ENCODE results near the gene PDCD2L. TPM values are rescaled to one million over a fixed set of nuclear protein-coding genes. Genes with fewer than 3 reads are reported as not detected.

The PDCD2L gene
- polyA plus RNA-seq, 1 donor from 2014 or later: 47.5 TPM

DNA sequence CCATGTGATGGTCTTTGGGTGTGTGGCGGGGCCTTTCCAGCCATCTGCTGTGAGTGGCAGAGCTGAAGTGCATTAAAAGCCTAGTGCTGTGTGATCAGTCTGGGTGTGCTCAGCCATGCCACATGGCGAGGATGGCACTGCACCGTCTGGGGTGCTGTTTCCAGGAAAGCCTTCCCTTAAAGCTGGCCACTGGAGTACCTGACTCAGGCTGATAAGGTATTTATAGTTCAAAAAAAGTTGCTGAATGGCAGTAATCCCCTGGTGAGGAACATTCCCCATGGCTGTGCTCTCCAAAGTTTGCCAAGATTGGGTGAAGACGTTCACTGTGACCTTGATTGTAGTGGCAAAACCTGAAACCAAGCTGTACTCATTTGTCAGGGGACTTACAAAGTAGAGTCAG is 33.2 kb upstream of the PDCD2L start (continued):
- TF ChIP-seq, protein P1, sequence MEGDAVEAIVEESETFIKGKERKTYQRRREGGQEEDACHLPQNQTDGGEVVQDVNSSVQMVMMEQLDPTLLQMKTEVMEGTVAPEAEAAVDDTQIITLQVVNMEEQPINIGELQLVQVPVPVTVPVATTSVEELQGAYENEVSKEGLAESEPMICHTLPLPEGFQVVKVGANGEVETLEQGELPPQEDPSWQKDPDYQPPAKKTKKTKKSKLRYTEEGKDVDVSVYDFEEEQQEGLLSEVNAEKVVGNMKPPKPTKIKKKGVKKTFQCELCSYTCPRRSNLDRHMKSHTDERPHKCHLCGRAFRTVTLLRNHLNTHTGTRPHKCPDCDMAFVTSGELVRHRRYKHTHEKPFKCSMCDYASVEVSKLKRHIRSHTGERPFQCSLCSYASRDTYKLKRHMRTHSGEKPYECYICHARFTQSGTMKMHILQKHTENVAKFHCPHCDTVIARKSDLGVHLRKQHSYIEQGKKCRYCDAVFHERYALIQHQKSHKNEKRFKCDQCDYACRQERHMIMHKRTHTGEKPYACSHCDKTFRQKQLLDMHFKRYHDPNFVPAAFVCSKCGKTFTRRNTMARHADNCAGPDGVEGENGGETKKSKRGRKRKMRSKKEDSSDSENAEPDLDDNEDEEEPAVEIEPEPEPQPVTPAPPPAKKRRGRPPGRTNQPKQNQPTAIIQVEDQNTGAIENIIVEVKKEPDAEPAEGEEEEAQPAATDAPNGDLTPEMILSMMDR (IDR thresholded peaks at IDR 0.05; ENCODE audit: poor library complexity, severe bottlenecking): no peak
- no peak for TF ChIP-seq POLR2AphosphoS5 (IDR thresholded peaks at IDR 0.05)

DNA sequence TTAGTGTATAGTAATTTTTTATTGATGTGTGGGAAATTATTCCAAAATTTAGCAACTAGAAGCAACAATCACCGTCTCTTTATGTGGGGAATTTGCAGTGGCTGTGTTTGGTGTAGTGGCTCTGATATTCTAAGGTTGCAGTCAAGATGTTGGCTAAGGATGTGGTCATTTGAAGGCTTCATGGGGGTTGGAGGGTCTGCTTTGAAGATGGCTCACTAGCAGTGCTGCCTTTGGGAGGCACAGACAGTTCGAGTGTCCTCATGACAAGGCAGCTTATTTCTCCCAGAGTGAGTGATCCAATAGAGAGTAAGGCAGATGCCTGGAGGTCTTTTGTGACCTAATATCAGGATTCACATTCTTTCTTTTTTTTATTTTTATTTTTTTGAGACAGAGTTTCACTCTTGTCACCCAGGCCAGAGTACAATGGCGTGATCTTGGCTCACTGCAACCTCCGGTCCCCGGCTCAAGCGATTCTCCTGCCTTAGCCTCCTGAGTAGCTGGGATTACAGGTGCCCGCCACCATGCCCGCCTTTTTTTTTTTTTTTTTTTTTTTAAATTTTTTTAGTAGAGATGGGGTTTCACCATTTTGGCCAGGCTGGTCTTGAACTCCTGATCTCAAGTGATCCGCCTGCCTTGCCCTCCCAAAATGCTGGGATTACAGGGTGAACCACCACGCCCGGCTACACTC is 30.5 kb upstream of the PDCD2L start:
- no peak for TF ChIP-seq POLR2AphosphoS5 (IDR thresholded peaks at IDR 0.05)
- no peak for TF ChIP-seq RAD21 (conservative IDR thresholded peaks at IDR 0.05)
- no peak for TF ChIP-seq SMC3 (conservative IDR thresholded peaks at IDR 0.05; ENCODE audit: poor library complexity)
- TF ChIP-seq, protein P1 (IDR thresholded peaks at IDR 0.05; ENCODE audit: poor library complexity, severe bottlenecking): no peak
- TF ChIP-seq EP300 (conservative IDR thresholded peaks at IDR 0.05; ENCODE audit: poor library complexity, severe bottlenecking): no peak
- TF ChIP-seq MXI1 (conservative IDR thresholded peaks at IDR 0.05; ENCODE audit: poor library complexity, severe bottlenecking): no peak
- TF ChIP-seq EZH2 (IDR thresholded peaks at IDR 0.05; ENCODE audit: borderline replicate concordance, insufficient read depth, low read length, poor library complexity, severe bottlenecking): no peak
- TF ChIP-seq TAF1 (IDR thresholded peaks at IDR 0.05; ENCODE audit: low read depth): no peak
- no peak for TF ChIP-seq REST (IDR thresholded peaks at IDR 0.05; ENCODE audit: borderline replicate concordance)

More for the DNA sequence above, 30.5 kb upstream of the PDCD2L start:
- Histone ChIP-seq H3K9me2 (ENCODE audit: insufficient read depth, low read length) (no peaks in the 10 kb centered on the region), H3K4me3 (ENCODE audit: low read length) (no peak overlapping the region), H3F3A (ENCODE audit: insufficient read depth, low read length, poor library complexity, severe bottlenecking) (no peaks in the 10 kb centered on the region), H3K9ac (ENCODE audit: low read length) (no peak overlapping the region), H3K27ac (ENCODE audit: low read length) (no peak overlapping the region), H3K79me2 (replicated peaks; ENCODE audit: insufficient read depth, low read length) (no peaks in the 10 kb centered on the region), H3K4me2 (ENCODE audit: low read length) (no peak overlapping the region), H3K36me3 (ENCODE audit: insufficient read depth, low read length) (peaks cover 3% of the 10 kb centered on the region), H2AFZ (ENCODE audit: low read depth, low read length) (no peak overlapping the region), H3K9me3 (ENCODE audit: low read length) (no peaks in the 10 kb centered on the region), H3K27me3 (ENCODE audit: insufficient read depth, low read depth, low read length) (no peaks in the 10 kb centered on the region), H4K20me1 (ENCODE audit: insufficient read depth) (no peaks in the 10 kb centered on the region)
